Sigmoid colon (tissue), 7 donors: Measurements from ENCODE around the gene NELL2. TPM values are rescaled to one million over a fixed set of nuclear protein-coding genes. Genes with fewer than 3 reads are reported as not detected.

Source experiments
- DNase-seq: peaks from one replicate; pipeline ENCODE4 v3.0.0-alpha.2; 2019
- H3K27ac ChIP-seq, 4 donors: fragments of 200-600 bp; sonication (generic); one replicate each; pipeline ENCODE4 v1.5.1; 2016 to 2019; ENCODE audit warnings: mild to moderate bottlenecking in 1 of 4
- H3K27me3 ChIP-seq, 3 donors: fragments of 200-600 bp; sonication (generic); one replicate each; pipeline ENCODE4 v1.5.1; 2019; ENCODE audit warnings: mild to moderate bottlenecking in 1 of 3
- H3K36me3 ChIP-seq, 4 donors: fragments of 200-600 bp; sonication (generic); one replicate each; pipeline ENCODE4 v1.5.1; 2016 to 2019
- H3K4me1 ChIP-seq, 4 donors: fragments of 200-600 bp; sonication (generic); one replicate each; pipeline ENCODE4 v1.5.1; 2017 to 2019
- H3K4me3 ChIP-seq, 4 donors: fragments of 200-600 bp; sonication (generic); one replicate each; pipeline ENCODE4 v1.5.1; 2017 to 2019; ENCODE audit warnings: mild to moderate bottlenecking in 2 of 4, moderate library complexity in 1 of 4
- H3K9me3 ChIP-seq, 4 donors: fragments of 200-600 bp in 3 of 4; sonication (generic) in 3 of 4; one replicate each; pipeline versions ENCODE4 v1.5.1 to v1.6.1; 2013 to 2019
- EP300 ChIP-seq, 4 donors: sonication (generic); formaldehyde crosslinking; IDR thresholded peaks; one replicate each; pipeline ENCODE4 v1.6.1; 2017; ENCODE audit warnings: antibody characterized with exemption in 4 of 4
- POLR2A ChIP-seq, 2 donors: fragments of 450-650 bp; IDR thresholded peaks; one replicate each; pipeline ENCODE4 v1.6.1; 2016; ENCODE audit warnings: antibody characterized with exemption in 2 of 2, mild to moderate bottlenecking in 2 of 2, moderate library complexity in 2 of 2
- POLR2AphosphoS5 ChIP-seq, 4 donors: sonication (generic); formaldehyde crosslinking; IDR thresholded peaks; one replicate each; pipeline ENCODE4 v1.6.1; 2017; ENCODE audit warnings: antibody characterized with exemption in 4 of 4
- WGBS, 2 donors: extraction: QIAGEN DNeasy Blood & Tissue Kit; methylation state at CpG; one replicate each; pipeline ENCODE4 v1.1.7; 2013; 5-methylcytosine and 5-hydroxymethylcytosine counted together
- intact Hi-C: fragments of 100-400 bp; cut with DNase I; formaldehyde crosslinking; loops from one replicate; pipeline ENCODE4 v1.15.1; 2023
- polyA plus RNA-seq, 3 donors: library from polyadenylated mRNA; stranded (reverse); fragments of 200-250 nt; gene quantifications; one replicate each; pipeline ENCODE4 v1.2.3, GENCODE V29; 2013
- total RNA-seq, 4 donors: library from RNA; depleted of rRNA; stranded (reverse); fragments of >200 nt; gene quantifications; one replicate each; pipeline ENCODE4 v1.1.0, GENCODE V29; 2016
- TF ChIP-seq, protein P1 (sequence below), 4 experiments: fragments of 450-650 bp in 3 of 4; fragments of 200-600 bp in 1 of 4; IDR thresholded peaks; one replicate each; pipeline ENCODE4 v1.5.1; 2016 to 2019; ENCODE audit warnings: antibody characterized with exemption in 4 of 4, mild to moderate bottlenecking in 3 of 4, moderate library complexity in 2 of 4
- donor health status: healthy with polysubstance abuse.
- donor health status: Bipolar disorder and iron deficiency.
- donor health status: healthy.

Gene NELL2
- total and polyA plus RNA-seq, 7 donors: 0.60 to 14.7 (median 3.9) TPM

DNA sequence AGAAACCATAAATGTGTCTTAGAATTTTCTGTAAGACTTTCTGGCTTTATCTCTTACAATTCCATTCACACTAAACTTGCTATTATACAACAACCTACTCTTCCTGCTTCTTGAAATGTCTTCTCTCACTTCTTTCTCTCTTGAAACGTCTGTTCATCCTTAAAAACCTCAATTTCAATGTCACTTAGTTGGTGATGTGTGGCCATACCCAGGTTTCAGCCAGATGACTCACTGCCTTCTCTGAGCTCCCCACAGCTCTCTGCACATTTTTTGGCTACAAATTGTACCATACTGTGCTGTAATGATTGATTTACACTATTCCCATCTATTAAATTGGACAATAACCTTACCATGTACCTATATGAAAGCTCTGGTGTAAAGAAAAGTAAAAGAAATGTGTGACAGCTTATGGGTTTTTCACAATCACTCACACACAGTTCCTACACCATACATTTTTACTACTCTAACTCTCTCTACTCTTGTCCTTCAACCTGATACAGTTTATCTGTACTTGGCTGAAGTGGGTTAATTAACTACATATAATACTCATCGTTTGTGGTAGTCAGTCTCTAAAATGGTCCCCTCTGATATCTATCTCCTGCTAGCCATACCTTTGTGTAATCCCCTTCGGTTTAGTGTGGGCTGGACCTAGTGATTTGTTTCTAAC lies 222.1 kb downstream of the NELL2 start:
- no peaks in the 10 kb centered on the region for H3K27me3 ChIP-seq
- no peaks in the 10 kb centered on the region for H3K9me3 ChIP-seq
- H3K27ac ChIP-seq: no peak overlapping the region
- no peak for DNase-seq
- intact Hi-C loops: no loop called here
- 30 to 59% methylated on average over 3 of the region's 3 CpGs for WGBS, 2 donors
- no peak overlapping the region for H3K4me3 ChIP-seq
- no peaks in the 10 kb centered on the region for H3K36me3 ChIP-seq
- H3K4me1 ChIP-seq: no peaks in the 10 kb centered on the region
- no peak for TF ChIP-seq EP300 (IDR thresholded peaks at IDR 0.05)
- no peak for TF ChIP-seq POLR2AphosphoS5 (IDR thresholded peaks at IDR 0.05)
- TF ChIP-seq, protein P1, sequence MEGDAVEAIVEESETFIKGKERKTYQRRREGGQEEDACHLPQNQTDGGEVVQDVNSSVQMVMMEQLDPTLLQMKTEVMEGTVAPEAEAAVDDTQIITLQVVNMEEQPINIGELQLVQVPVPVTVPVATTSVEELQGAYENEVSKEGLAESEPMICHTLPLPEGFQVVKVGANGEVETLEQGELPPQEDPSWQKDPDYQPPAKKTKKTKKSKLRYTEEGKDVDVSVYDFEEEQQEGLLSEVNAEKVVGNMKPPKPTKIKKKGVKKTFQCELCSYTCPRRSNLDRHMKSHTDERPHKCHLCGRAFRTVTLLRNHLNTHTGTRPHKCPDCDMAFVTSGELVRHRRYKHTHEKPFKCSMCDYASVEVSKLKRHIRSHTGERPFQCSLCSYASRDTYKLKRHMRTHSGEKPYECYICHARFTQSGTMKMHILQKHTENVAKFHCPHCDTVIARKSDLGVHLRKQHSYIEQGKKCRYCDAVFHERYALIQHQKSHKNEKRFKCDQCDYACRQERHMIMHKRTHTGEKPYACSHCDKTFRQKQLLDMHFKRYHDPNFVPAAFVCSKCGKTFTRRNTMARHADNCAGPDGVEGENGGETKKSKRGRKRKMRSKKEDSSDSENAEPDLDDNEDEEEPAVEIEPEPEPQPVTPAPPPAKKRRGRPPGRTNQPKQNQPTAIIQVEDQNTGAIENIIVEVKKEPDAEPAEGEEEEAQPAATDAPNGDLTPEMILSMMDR (IDR thresholded peaks at IDR 0.05): no peak

DNA sequence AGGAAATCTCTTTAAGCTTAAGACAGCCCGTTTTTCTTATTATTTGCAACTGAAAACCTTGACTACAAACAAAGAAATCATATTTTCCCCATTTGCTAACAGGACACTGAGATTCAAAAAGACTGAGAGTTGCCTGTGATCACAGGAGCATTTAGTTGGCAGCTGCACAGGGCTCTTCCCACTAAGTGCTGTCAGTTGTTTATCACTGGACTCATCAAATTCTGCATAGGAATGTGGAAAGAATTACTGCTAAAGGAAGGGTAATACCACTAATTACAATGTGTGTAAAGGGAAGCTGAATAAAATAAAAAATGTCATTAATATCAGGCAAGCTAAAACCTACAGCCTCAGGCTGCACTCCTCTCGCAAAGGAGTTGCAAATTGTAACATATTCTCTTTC lies 226.4 kb downstream of the NELL2 start:
- DNase-seq: no peak
- TF ChIP-seq EP300 (IDR thresholded peaks at IDR 0.05): no peak
- TF ChIP-seq POLR2AphosphoS5 (IDR thresholded peaks at IDR 0.05): no peak
- TF ChIP-seq, protein P1 (IDR thresholded peaks at IDR 0.05): no peak
- no peak for TF ChIP-seq POLR2A (IDR thresholded peaks at IDR 0.05)
- H3K9me3 ChIP-seq: no peaks in the 10 kb centered on the region
- H3K27me3 ChIP-seq: no peaks in the 10 kb centered on the region
- no peaks in the 10 kb centered on the region for H3K4me1 ChIP-seq
- H3K4me3 ChIP-seq: no peak overlapping the region
- H3K27ac ChIP-seq: no peak overlapping the region
- intact Hi-C loops: no loop called here
- no peaks in the 10 kb centered on the region for H3K36me3 ChIP-seq
- 66 to 68% methylated on average over 2 of the region's 2 CpGs for WGBS, 2 donors

DNA sequence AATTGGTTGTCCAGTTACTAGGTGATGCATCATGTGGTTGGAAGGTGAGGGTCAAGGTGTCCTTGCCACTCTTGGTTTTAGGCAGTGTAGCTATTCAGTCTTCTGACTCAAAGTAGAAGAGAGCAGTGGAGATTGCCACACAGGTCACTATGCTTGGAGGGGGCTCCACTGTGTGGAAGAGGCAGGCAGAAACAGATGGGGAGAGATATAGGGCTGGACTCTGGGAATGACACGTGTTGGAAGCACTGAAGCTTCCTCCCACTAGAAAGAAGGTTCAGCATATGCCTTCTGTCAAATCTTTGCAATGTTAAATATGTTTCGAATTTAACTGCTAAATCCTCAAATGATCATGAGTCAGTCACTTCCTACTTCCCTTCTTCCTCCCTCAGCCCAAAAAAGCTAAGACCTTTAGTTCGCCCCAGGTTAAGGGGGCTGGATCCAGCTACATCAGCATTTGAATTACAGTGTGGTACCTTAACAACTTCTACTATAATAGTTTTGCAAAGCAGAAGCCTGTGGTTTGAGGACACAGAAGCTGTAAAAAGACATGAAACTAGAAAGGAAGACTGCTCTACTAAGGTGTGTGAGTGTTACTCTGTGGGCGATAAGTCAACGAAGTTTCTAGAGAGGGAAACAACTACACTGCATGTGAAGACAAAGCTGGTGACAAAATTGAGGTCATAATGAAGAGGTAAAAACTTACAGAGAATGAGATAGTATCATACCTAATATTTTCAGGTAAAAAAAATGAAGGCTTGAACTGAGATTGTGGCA lies 228.0 kb downstream of the NELL2 start:
- no peaks in the 10 kb centered on the region for H3K36me3 ChIP-seq
- WGBS, 2 donors: 68 to 71% methylated on average over 5 of the region's 5 CpGs
- H3K27me3 ChIP-seq: no peaks in the 10 kb centered on the region
- no peaks in the 10 kb centered on the region for H3K4me1 ChIP-seq
- intact Hi-C loops: no loop called here
- no peaks in the 10 kb centered on the region for H3K9me3 ChIP-seq
- TF ChIP-seq POLR2AphosphoS5 (IDR thresholded peaks at IDR 0.05): no peak
- DNase-seq: no peak
- no peak overlapping the region for H3K4me3 ChIP-seq
- no peak overlapping the region for H3K27ac ChIP-seq

DNA sequence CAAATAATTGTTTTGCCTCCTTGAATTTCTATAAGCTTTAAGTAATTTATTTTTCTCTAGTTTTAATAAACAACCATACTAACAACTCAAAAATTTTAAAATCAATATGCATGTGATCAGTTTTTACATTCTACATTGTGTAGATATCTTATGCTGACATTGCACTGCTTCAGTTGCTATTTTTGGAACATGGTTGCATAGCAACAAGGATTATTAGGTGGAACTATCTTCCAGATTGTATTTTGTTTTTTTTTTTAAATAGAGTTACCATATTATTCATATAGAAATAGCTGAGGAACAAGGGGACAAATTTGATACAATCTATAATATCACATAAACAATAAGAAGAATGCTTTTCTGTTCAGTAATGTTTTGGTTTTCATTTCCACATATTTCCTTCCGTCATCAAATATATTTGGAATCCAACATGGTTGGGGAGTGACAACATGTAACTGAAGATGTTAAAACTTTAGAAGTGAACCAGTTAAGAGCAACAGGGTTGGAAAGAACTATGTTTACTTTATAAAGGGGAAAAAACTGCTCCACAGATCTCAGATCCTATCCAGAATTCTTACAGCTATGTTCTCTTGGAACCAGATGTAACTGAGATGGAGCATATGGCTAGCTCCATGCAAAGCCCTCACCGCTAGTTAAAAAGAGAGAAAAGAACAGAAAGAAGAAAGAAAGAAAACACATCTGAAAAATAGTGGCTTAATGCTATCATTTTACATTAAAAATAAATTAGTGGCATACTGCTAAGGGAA lies 235.5 kb downstream of the NELL2 start:
- H3K9me3 ChIP-seq: peaks cover 0 to 2% (median 0%) of the 10 kb centered on the region in 4 donors
- WGBS, 2 donors: 76 to 83% methylated on average over 2 of the region's 2 CpGs
- no peaks in the 10 kb centered on the region for H3K36me3 ChIP-seq
- no peaks in the 10 kb centered on the region for H3K27me3 ChIP-seq
- DNase-seq: no peak
- no peak for TF ChIP-seq EP300 (IDR thresholded peaks at IDR 0.05)
- TF ChIP-seq POLR2AphosphoS5 (IDR thresholded peaks at IDR 0.05): no peak
- TF ChIP-seq, protein P1 (IDR thresholded peaks at IDR 0.05): no peak
- no peak for TF ChIP-seq POLR2A (IDR thresholded peaks at IDR 0.05)
- H3K4me3 ChIP-seq: no peak overlapping the region
- H3K4me1 ChIP-seq: no peaks in the 10 kb centered on the region
- intact Hi-C loops: no loop called here
- no peak overlapping the region for H3K27ac ChIP-seq

DNA sequence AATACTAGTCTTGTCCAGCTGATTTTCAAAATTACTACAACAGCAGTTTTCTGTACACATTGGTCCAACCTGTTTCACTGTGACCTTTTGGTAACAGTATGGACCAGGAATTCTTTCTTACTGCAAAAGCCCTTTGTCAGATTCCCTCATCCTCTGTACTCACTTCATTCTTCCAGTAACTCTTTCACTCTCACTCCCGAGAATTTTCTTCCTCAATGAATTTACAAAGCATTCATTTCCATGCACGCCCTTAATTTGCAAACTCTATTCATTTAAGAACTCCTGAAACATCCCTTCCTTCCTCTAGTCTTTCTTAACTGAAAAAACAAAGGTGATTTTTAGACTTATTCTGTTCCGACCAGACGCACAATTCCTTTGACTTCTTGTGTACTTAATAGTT lies 238.2 kb downstream of the NELL2 start:
- WGBS, 2 donors: 78 to 84% methylated on average over 4 of the region's 4 CpGs
- H3K36me3 ChIP-seq: no peaks in the 10 kb centered on the region
- H3K27me3 ChIP-seq: no peaks in the 10 kb centered on the region
- H3K4me1 ChIP-seq: no peaks in the 10 kb centered on the region
- DNase-seq: no peak
- peaks cover 0 to 2% (median 0%) of the 10 kb centered on the region in 4 donors for H3K9me3 ChIP-seq
- H3K4me3 ChIP-seq: no peak overlapping the region
- intact Hi-C loops: no loop called here
- TF ChIP-seq EP300 (IDR thresholded peaks at IDR 0.05): no peak
- TF ChIP-seq POLR2A (IDR thresholded peaks at IDR 0.05): no peak
- TF ChIP-seq POLR2AphosphoS5 (IDR thresholded peaks at IDR 0.05): no peak
- TF ChIP-seq, protein P1 (IDR thresholded peaks at IDR 0.05): no peak
- no peak overlapping the region for H3K27ac ChIP-seq
